Retinal pigment epithelial cell (primary cell): ENCODE measurements around the gene TRIM42.

Experiments used
- DNase-seq: peaks from one replicate; pipeline ENCODE4 v3.0.0-alpha.2; 2010; ENCODE audit warnings: low read depth
- H3K4me3 ChIP-seq: 2 replicates; pipeline ENCODE4 v1.5.1; 2011; ENCODE audit warnings: mild to moderate bottlenecking, low read length, control low read depth, moderate library complexity
- TF ChIP-seq, protein P1 (sequence below): conservative IDR thresholded peaks from 2 replicates; pipeline ENCODE4 v1.5.1; 2011; ENCODE audit warnings: low read depth, low read length, control low read depth, inconsistent platforms

The TRIM42 gene

DNA sequence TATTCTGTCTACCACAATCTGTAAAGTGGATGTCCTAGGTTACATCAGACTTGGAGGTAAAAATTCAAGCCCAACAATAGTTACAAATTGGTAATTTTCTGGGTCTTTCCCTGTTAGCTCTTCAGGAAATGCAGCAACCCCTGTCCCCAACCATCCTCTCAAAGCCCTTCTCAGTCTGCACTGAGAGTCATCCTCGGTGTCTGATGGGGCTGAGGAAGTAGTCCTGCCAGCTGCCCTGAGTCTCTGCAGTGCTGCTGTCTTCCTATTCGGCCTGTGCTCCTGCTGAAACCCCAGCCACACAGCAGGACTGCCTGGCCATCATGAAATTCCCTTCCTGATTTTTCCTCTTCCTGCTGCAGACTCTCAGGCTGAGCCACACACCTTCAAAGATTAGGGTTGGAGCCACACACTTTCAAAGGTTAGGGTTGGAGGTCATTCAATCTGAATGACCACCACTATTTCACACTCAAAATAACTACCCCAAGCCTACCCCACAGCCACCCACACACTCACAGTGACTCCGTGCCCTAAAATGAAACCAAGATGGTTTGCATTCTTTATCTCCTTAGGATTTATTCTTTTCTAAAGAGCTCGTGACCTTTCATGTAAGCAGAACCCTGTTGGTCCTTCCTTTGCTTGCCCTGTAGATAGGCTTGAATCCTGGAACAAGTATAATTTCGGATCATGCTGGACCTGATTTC, 17.6 kb downstream of the TRIM42 start:
- TF ChIP-seq, protein P1, sequence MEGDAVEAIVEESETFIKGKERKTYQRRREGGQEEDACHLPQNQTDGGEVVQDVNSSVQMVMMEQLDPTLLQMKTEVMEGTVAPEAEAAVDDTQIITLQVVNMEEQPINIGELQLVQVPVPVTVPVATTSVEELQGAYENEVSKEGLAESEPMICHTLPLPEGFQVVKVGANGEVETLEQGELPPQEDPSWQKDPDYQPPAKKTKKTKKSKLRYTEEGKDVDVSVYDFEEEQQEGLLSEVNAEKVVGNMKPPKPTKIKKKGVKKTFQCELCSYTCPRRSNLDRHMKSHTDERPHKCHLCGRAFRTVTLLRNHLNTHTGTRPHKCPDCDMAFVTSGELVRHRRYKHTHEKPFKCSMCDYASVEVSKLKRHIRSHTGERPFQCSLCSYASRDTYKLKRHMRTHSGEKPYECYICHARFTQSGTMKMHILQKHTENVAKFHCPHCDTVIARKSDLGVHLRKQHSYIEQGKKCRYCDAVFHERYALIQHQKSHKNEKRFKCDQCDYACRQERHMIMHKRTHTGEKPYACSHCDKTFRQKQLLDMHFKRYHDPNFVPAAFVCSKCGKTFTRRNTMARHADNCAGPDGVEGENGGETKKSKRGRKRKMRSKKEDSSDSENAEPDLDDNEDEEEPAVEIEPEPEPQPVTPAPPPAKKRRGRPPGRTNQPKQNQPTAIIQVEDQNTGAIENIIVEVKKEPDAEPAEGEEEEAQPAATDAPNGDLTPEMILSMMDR: no peak
- no peak overlapping the region for H3K4me3 ChIP-seq
- DNase-seq: no peak

- no peak overlapping the region for H3K4me3 ChIP-seq
- DNase-seq: no peak
- TF ChIP-seq, protein P1: no peak
These were observed 21.8 kb downstream of the TRIM42 start for GRCh38 chr3:140699516-140700231.

DNA sequence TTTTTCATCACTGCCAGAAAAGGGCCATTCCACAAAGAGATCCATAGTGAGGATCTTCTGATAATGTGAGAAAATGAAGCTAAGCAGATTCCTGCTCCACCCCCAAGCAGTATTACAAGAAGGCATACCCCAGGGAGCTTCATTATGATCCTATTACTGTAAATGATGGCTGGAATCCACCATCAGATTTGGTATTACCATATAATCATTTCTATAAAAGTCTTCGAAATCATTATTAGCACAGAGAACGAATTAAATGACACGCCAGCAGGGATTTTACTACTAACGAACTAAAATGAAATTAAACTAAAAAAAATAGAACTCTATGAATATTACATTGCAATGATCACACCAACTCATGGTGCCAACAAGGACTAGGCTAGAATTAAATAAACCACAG, 24.4 kb downstream of the TRIM42 start:
- no peak for DNase-seq
- H3K4me3 ChIP-seq: no peak overlapping the region
- TF ChIP-seq, protein P1: no peak

- no peak for DNase-seq
- TF ChIP-seq, protein P1: no peak
- no peak overlapping the region for H3K4me3 ChIP-seq
These were observed 25.6 kb downstream of the TRIM42 start for GRCh38 chr3:140703496-140703895.

- no peak for DNase-seq
- TF ChIP-seq, protein P1: no peak
- H3K4me3 ChIP-seq: no peak overlapping the region
These were observed 26.9 kb downstream of the TRIM42 start for GRCh38 chr3:140704733-140705132.

- DNase-seq: no peak
- TF ChIP-seq, protein P1: no peak
These were observed 28.1 kb downstream of the TRIM42 start for GRCh38 chr3:140705954-140706353.

DNA sequence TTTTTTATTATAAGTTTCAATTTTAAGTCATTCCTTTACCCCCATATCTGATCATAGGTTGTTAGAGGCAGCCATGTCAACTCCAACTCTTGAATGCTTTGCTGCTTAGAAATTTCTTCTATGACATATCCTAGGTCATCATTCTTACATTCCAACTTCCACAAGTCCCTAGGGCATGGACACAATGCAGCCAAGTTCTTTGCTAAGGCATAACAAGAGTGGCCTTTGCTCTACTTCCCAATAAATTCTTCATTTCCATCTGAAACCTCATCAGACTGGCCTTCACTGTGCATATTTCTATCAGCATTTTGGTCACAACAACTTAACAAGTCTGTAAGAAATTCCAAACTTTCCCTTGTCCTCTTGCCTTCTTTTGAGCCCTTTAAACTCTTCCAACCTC, 28.5 kb downstream of the TRIM42 start:
- TF ChIP-seq, protein P1: no peak
- no peak overlapping the region for H3K4me3 ChIP-seq
- no peak for DNase-seq

More at GRCh38 chr3:140705954-140706353, 28.1 kb downstream of the TRIM42 start:
- no peak overlapping the region for H3K4me3 ChIP-seq
